ENCODE data around the gene FRS2.

FRS2 gene

GRCh38 chr12:69545081-69545480, 74.9 kb downstream of the FRS2 start:
- Histone ChIP-seq H3K27me3 (ENCODE audit: insufficient read depth, poor library complexity, severe bottlenecking) (no peaks in the 10 kb centered on the region), H3K4me3 (replicated peaks; ENCODE audit: insufficient read depth, low read length) (no peak overlapping the region), H3K27ac (replicated peaks) (no peak overlapping the region)
- TF ChIP-seq GABPA (IDR thresholded peaks at IDR 0.05; ENCODE audit: low read depth), result no peak
- 0 out of 2 replicates have a peak, but pooled peaks have one; percentile 13 for TF ChIP-seq SPI1 (IDR thresholded peaks at IDR 0.05; ENCODE audit: borderline replicate concordance, low read depth)
- DNase-seq (ENCODE audit: low read depth in 1 of 2, low spot score in 1 of 2), result no peak

- Histone ChIP-seq H3K27me3 (ENCODE audit: insufficient read depth, poor library complexity, severe bottlenecking) (no peaks in the 10 kb centered on the region), H3K4me3 (replicated peaks; ENCODE audit: insufficient read depth, low read length) (no peak overlapping the region), H3K27ac (replicated peaks) (no peak overlapping the region)
- TF ChIP-seq REST (IDR thresholded peaks at IDR 0.05; ENCODE audit: insufficient replicate concordance, low read depth) (no peak), CTCF (IDR thresholded peaks at IDR 0.05; ENCODE audit: insufficient read depth, low read length) (no peak), GABPA (IDR thresholded peaks at IDR 0.05; ENCODE audit: low read depth) (no peak), SPI1 (IDR thresholded peaks at IDR 0.05; ENCODE audit: borderline replicate concordance, low read depth) (no peak), POLR2AphosphoS5 (IDR thresholded peaks at IDR 0.05; ENCODE audit: low read depth) (no peak)
- no peak for DNase-seq (ENCODE audit: low read depth in 1 of 2, low spot score in 1 of 2)
Observed at GRCh38 chr12:69546693-69547438, 76.7 kb downstream of the FRS2 start.

GRCh38 chr12:69548687-69549086, 78.5 kb downstream of the FRS2 start:
- TF ChIP-seq POLR2AphosphoS5 (IDR thresholded peaks at IDR 0.05; ENCODE audit: low read depth) (no peak), SPI1 (IDR thresholded peaks at IDR 0.05; ENCODE audit: borderline replicate concordance, low read depth) (no peak), REST (IDR thresholded peaks at IDR 0.05; ENCODE audit: insufficient replicate concordance, low read depth) (no peak), GABPA (IDR thresholded peaks at IDR 0.05; ENCODE audit: low read depth) (no peak), CTCF (IDR thresholded peaks at IDR 0.05; ENCODE audit: insufficient read depth, low read length) (no peak)
- no peaks in the 10 kb centered on the region for H3K27me3 ChIP-seq (ENCODE audit: insufficient read depth, poor library complexity, severe bottlenecking)
- DNase-seq (ENCODE audit: low read depth in 1 of 2, low spot score in 1 of 2), result no peak
- H3K4me3 ChIP-seq (replicated peaks; ENCODE audit: insufficient read depth, low read length), result no peak overlapping the region
- H3K27ac ChIP-seq (replicated peaks), result no peak overlapping the region

GRCh38 chr12:69550569-69551350, 80.6 kb downstream of the FRS2 start:
- Histone ChIP-seq H3K4me3 (replicated peaks; ENCODE audit: insufficient read depth, low read length) (no peak overlapping the region), H3K27ac (replicated peaks) (no peak overlapping the region), H3K27me3 (ENCODE audit: insufficient read depth, poor library complexity, severe bottlenecking) (no peaks in the 10 kb centered on the region)
- no peak for DNase-seq (ENCODE audit: low read depth in 1 of 2, low spot score in 1 of 2)
- no peak for TF ChIP-seq SPI1 (IDR thresholded peaks at IDR 0.05; ENCODE audit: borderline replicate concordance, low read depth)
- no peak for TF ChIP-seq REST (IDR thresholded peaks at IDR 0.05; ENCODE audit: insufficient replicate concordance, low read depth)
- no peak for TF ChIP-seq GABPA (IDR thresholded peaks at IDR 0.05; ENCODE audit: low read depth)
- TF ChIP-seq CTCF (IDR thresholded peaks at IDR 0.05; ENCODE audit: insufficient read depth, low read length), result no peak
- no peak for TF ChIP-seq POLR2AphosphoS5 (IDR thresholded peaks at IDR 0.05; ENCODE audit: low read depth)
